HuH-7 (cell line): ENCODE results near the gene OR7E24.
"Not testable (repeated sequence)": the region's sequence is repeated elsewhere in the genome, so short reads cannot be mapped to it uniquely, and the experiment has no call there.

ENCODE experiments used
- DNase-seq: peaks from one replicate; pipeline ENCODE4 v3.0.0; 2011; ENCODE audit warnings: low spot score

Gene OR7E24

DNA sequence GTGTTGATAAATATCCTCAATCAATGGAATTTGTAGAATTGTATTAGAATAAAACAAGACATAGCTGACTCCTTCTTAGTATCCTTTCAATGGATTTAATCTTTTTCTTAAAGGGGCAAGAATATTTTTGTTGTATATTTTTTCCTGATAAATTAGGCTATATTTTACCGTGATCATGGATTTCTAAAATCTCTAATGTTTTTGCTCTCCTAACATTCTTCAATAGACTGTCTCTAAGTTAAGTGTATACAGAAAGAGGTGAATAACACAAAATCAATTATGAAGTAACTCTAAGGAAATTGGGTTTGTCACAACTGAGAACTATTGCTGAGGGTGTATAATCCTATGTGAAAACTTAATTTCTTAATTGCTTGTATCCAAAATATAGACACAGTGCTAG is at the start of gene OR7E24:
OR7E24 (plus strand) TSS at position 301 of the 400 bp plus-strand sequence. CDS start 114 bp downstream, outside the sequence.
- no peak for DNase-seq

GRCh38 chr19:9205501-9206113 is 45.1 kb upstream of the OR7E24 start:
- DNase-seq = peak; percentile 37

GRCh38 chr19:9219489-9219888 is 31.2 kb upstream of the OR7E24 start, which contains the start of gene OR7D4:
Gene OR7D4 (minus strand): TSS chr19:9219589. CDS start chr19:9214837, 4,752 bp downstream.
- DNase-seq = no peak

- no peak for DNase-seq
Measured at GRCh38 chr19:9251236-9251635, 506 bp downstream of the OR7E24 start.

GRCh38 chr19:9283485-9283884 is 32.8 kb downstream of the OR7E24 start:
- not testable (repeated sequence) for DNase-seq

GRCh38 chr19:9289231-9289884 is 38.6 kb downstream of the OR7E24 start:
- no peak for DNase-seq

DNA sequence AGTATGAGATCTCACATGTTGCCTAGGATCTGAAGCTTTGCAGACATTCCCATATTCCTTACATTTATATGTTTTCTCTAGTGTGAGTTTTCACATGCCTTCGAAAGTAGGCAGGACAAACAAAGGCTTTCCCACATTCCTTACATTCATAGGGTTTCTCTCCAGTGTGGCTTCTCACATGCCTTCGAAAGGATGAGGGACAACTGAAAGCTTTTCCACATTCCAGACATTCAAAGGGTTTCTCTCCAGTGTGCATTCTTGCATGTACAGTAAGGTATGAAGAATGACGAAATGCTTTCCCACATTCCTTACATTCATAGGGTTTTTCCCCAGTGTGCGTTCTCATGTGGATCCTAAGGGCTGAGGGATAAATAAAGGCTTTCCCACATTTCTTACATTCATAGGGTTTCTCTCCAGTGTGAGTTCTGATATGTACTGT is 44.7 kb downstream of the OR7E24 start:
- DNase-seq = no peak

DNA sequence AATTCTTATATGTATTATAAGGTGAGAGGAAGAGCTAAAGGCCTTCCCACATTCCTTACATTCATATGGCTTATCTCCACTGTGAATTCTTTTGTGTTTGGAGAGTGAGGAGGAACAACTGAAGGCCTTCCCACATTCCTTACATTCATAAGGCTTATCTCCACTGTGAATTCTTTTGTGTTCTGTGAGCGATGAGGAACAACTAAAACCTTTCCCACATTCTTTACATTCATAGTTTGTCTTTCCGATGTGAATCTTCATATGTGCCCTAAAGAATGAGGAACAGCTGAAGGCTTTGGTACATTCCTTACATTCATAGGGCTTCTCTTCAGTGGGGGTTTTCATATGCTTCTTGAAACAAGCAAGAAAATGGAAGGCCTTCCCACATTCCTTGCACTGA is 45.6 kb downstream of the OR7E24 start:
- DNase-seq = no peak
